OCI-LY3 (cell line): Measurements from ENCODE around the gene RAP1GAP2.
A peak's percentile ranks its signal among the peaks of the same experiment; 100 is the strongest.

Experiments
- H2AFZ ChIP-seq: fragments of 200-600, 300-600 bp; shearing (Covaris generic); 2 replicates; pipeline ENCODE4 v1.6.0; 2014; ENCODE audit warnings: antibody characterized with exemption, low read depth, low read length
- H3K27ac ChIP-seq: fragments of 200-600, 300-600 bp; sonication (generic); 2 replicates; pipeline ENCODE4 v1.5.1; 2014; ENCODE audit warnings: mild to moderate bottlenecking, low read length, moderate library complexity, mixed read lengths
- H3K27me3 ChIP-seq: fragments of 200-600, 300-600 bp; sonication (generic); 2 replicates; pipeline ENCODE4 v1.6.1; 2014; ENCODE audit warnings: low read depth, low read length, mixed read lengths
- H3K36me3 ChIP-seq: fragments of 200-600, 300-600 bp; sonication (generic); replicated peaks from 2 replicates; pipeline ENCODE3; 2014; ENCODE audit warnings: low read depth, low read length, mixed read lengths
- H3K4me1 ChIP-seq: fragments of 300-600, 200-600 bp; sonication (generic); 2 replicates; pipeline ENCODE4 v1.6.1; 2014; ENCODE audit warnings: low read length, mixed read lengths
- H3K4me2 ChIP-seq: fragments of 200-600, 300-600 bp; sonication (generic); 2 replicates; pipeline ENCODE4 v1.6.1; 2014; ENCODE audit warnings: low read length, mixed read lengths
- H3K4me3 ChIP-seq: fragments of 300-600, 200-600 bp; sonication (generic); 2 replicates; pipeline ENCODE4 v1.5.1; 2014; ENCODE audit warnings: antibody characterized with exemption, mild to moderate bottlenecking, low read length, moderate library complexity
- H3K79me2 ChIP-seq: fragments of 300-600, 200-600 bp; shearing (Covaris generic); 2 replicates; pipeline ENCODE4 v1.6.1; 2014; ENCODE audit warnings: mild to moderate bottlenecking, low read length, mixed read lengths
- H3K9ac ChIP-seq: fragments of 300-600, 200-600 bp; shearing (Covaris generic); 2 replicates; pipeline ENCODE4 v1.6.0; 2014; ENCODE audit warnings: mild to moderate bottlenecking, low read length, moderate library complexity
- H3K9me3 ChIP-seq: fragments of 200-600, 300-600 bp; shearing (Covaris generic); 2 replicates; pipeline ENCODE4 v1.6.1; 2014; ENCODE audit warnings: low read length, mixed read lengths; ENCODE audit not compliant: insufficient read depth
- H4K20me1 ChIP-seq: fragments of 200-600, 300-600 bp; sonication (generic); 2 replicates; pipeline ENCODE4 v1.6.1; 2016; ENCODE audit warnings: low read length, mixed read lengths; ENCODE audit not compliant: insufficient read depth
- EZH2phosphoT487 ChIP-seq: fragments of 200-600 bp; shearing (Covaris generic); IDR thresholded peaks from 2 replicates; pipeline ENCODE4 v1.6.1; 2018; ENCODE audit warnings: antibody characterized with exemption, mixed run types, low read depth
- TF ChIP-seq, protein P1 (sequence below): fragments of 200-600, 300-600 bp; sonication (generic); IDR thresholded peaks from 2 replicates; pipeline ENCODE4 v1.5.1; 2014; ENCODE audit warnings: antibody characterized with exemption, low read length, low read depth

The RAP1GAP2 gene

DNA sequence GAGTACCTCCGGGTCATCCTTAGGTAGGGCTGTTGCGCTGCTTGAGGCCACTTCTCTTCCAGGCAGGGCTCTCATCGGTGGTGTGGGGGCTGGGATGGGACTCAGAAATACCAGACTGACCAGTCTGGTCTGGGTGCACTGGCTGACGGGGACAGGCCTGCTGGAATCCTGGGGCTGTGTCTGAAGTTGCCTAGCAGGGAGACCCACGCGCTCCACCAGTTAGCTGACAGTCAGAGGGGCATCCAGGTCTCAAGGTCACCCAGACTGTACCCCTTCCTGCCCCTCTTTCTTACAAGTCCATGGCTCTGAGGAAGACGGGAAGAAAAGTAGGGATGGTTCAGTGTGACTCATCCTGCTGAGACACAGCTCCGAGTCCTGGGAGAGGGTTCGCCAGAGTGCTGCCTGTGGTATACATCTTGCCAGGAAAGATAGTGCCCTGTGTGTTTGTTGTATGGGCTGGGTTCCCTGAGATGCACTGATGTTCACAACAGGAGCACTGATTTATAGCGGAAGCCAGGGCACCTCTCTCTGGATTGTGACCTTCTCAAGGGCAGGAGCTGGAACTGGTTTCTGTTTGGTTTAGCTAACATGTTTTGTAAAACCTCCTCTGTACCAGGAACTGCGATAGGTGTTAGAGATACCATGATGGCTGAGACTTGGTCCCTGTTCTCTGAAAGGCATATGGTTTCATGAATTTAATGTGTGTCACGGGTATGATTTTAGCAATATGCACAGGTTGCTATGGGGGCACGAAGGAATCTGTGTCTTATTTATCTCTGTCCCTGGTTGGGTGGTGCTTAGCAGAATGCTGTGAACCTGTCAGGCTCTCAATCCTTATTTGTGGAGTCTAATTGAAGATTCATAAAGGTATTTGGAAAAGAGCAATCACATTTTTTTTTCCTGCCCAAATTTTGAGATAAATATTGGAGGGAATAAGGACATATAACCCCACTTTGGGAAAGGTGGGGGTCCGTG is 169.7 kb downstream of the RAP1GAP2 start:
- H2AFZ ChIP-seq = no peak overlapping the region
- H3K79me2 ChIP-seq = no peaks in the 10 kb centered on the region
- no peaks in the 10 kb centered on the region for H3K36me3 ChIP-seq
- H3K9me3 ChIP-seq = no peaks in the 10 kb centered on the region
- no peak overlapping the region for H3K27ac ChIP-seq
- no peak overlapping the region for H3K4me2 ChIP-seq
- no peak overlapping the region for H3K9ac ChIP-seq
- H4K20me1 ChIP-seq = no peaks in the 10 kb centered on the region
- TF ChIP-seq EZH2phosphoT487 = no peak
- TF ChIP-seq, protein P1, sequence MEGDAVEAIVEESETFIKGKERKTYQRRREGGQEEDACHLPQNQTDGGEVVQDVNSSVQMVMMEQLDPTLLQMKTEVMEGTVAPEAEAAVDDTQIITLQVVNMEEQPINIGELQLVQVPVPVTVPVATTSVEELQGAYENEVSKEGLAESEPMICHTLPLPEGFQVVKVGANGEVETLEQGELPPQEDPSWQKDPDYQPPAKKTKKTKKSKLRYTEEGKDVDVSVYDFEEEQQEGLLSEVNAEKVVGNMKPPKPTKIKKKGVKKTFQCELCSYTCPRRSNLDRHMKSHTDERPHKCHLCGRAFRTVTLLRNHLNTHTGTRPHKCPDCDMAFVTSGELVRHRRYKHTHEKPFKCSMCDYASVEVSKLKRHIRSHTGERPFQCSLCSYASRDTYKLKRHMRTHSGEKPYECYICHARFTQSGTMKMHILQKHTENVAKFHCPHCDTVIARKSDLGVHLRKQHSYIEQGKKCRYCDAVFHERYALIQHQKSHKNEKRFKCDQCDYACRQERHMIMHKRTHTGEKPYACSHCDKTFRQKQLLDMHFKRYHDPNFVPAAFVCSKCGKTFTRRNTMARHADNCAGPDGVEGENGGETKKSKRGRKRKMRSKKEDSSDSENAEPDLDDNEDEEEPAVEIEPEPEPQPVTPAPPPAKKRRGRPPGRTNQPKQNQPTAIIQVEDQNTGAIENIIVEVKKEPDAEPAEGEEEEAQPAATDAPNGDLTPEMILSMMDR = no peak
- H3K4me1 ChIP-seq = no peaks in the 10 kb centered on the region
- H3K4me3 ChIP-seq = no peak overlapping the region
- peaks cover 9% of the 10 kb centered on the region; the same call in 1 of the 2 replicates for H3K27me3 ChIP-seq

DNA sequence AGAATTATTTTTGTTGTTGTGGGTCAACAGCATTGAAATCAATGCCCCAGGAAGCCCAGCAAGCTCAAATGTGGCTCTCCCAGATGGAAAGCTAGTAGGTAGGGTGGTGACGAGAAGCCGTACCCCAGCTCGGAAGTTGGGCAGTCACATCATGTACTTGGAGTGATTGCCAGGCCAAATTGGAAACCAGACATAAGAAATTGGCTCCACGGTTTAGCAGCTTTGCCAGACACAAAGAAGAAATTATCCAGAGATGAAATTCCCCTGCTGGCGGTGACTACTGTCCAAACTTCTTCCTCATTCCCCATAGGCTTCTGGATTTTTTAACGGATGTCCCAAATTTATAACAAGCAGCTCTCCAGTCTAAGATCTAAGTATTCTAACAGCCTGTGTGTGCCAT is 171.3 kb downstream of the RAP1GAP2 start:
- H3K27me3 ChIP-seq = peaks cover 12% of the 10 kb centered on the region; the same call in 1 of the 2 replicates
- TF ChIP-seq, protein P1 = no peak
- TF ChIP-seq EZH2phosphoT487 = no peak
- H4K20me1 ChIP-seq = no peaks in the 10 kb centered on the region
- H2AFZ ChIP-seq = no peak overlapping the region
- no peak overlapping the region for H3K27ac ChIP-seq
- no peaks in the 10 kb centered on the region for H3K36me3 ChIP-seq
- H3K79me2 ChIP-seq = no peaks in the 10 kb centered on the region
- H3K4me1 ChIP-seq = peaks cover 10% of the 10 kb centered on the region
- no peak overlapping the region for H3K4me2 ChIP-seq
- H3K9me3 ChIP-seq = no peaks in the 10 kb centered on the region
- no peak overlapping the region for H3K4me3 ChIP-seq
- H3K9ac ChIP-seq = no peak overlapping the region

DNA sequence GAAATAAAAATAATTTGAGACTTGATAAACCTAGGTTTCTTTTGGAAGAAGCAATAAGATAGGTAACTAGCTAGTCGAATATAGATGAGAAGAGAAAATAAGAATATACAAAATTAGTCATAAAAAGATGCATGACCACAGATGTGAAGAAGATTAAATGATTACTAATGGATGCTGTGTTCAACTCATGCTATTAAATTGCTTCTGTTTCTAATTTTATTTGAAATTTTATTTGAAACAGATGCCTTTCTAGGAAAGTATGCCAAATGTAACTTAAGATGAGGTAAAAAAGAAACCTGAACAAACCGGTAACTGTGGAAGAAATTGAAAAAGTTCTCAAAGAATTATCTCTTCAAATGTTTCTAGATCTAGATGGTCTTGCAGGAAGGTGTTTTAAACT is 175.6 kb downstream of the RAP1GAP2 start:
- Histone ChIP-seq H3K9me3 (no peaks in the 10 kb centered on the region), H3K27me3 (peaks cover 11% of the 10 kb centered on the region; the same call in 1 of the 2 replicates), H2AFZ (no peak overlapping the region), H3K4me1 (peaks cover 19% of the 10 kb centered on the region), H4K20me1 (no peaks in the 10 kb centered on the region), H3K4me2 (no peak overlapping the region), H3K27ac (no peak overlapping the region), H3K9ac (no peak overlapping the region), H3K79me2 (no peaks in the 10 kb centered on the region), H3K36me3 (no peaks in the 10 kb centered on the region), H3K4me3 (no peak overlapping the region)
- no peak for TF ChIP-seq EZH2phosphoT487
- TF ChIP-seq, protein P1 = no peak

DNA sequence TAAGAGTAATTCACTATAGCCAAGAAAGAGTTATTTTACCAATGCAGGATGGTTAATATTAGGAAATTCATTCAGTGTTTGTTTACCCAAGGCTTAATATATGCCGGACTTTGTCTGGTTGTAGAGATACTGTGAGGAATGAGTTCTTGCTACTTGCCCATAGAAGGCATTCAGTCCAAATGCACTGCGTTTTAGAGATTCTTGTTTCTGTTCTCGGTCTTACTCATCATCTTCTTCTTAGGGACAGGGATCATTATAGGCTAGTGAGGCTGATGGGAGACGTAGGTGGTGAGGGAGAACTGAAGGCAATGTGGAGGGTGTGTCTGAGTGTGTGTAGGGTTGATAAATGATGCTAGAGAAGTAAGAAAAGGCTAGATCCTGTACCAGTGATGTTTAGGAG is 176.5 kb downstream of the RAP1GAP2 start:
- no peaks in the 10 kb centered on the region for H3K9me3 ChIP-seq
- peaks cover 10% of the 10 kb centered on the region; the same call in 1 of the 2 replicates for H3K27me3 ChIP-seq
- H3K4me3 ChIP-seq = peak overlapping the region; percentile 7; the same call in 1 of the 2 replicates
- no peaks in the 10 kb centered on the region for H3K36me3 ChIP-seq
- no peaks in the 10 kb centered on the region for H4K20me1 ChIP-seq
- H3K9ac ChIP-seq = no peak overlapping the region
- peaks cover 19% of the 10 kb centered on the region for H3K4me1 ChIP-seq
- TF ChIP-seq, protein P1 = no peak
- TF ChIP-seq EZH2phosphoT487 = no peak
- H3K79me2 ChIP-seq = no peaks in the 10 kb centered on the region
- H3K4me2 ChIP-seq = peak overlapping the region; percentile 25
- H2AFZ ChIP-seq = no peak overlapping the region
- H3K27ac ChIP-seq = no peak overlapping the region
